CD4-positive, alpha-beta T cell treated with Interferon alpha-2 for 1 hour (primary cell): Measurements from ENCODE around the gene REXO1.

Experiments used
- DNase-seq, 2 donors: peaks; one replicate each; pipeline ENCODE4 v3.0.0-alpha.2; 2020 to 2022

Gene REXO1

GRCh38 chr19:1790054-1790792, 58.1 kb downstream of the REXO1 start:
- no peak for DNase-seq

GRCh38 chr19:1789261-1790041, 58.8 kb downstream of the REXO1 start:
- no peak for DNase-seq

- DNase-seq: no peak
Measured at GRCh38 chr19:1787116-1787515, 61.2 kb downstream of the REXO1 start.

GRCh38 chr19:1786668-1787067, 61.6 kb downstream of the REXO1 start:
- no peak for DNase-seq

- DNase-seq: no peak
Measured at GRCh38 chr19:1785310-1785709, 63.0 kb downstream of the REXO1 start.

- DNase-seq: no peak
Measured at GRCh38 chr19:1783874-1784273, 64.4 kb downstream of the REXO1 start.

GRCh38 chr19:1783354-1783753, 64.9 kb downstream of the REXO1 start:
- DNase-seq: no peak

GRCh38 chr19:1782521-1782920, 65.8 kb downstream of the REXO1 start:
- DNase-seq: no peak

- DNase-seq: no peak
Measured at GRCh38 chr19:1780272-1780958, 67.9 kb downstream of the REXO1 start.

- DNase-seq: no peak
Measured at GRCh38 chr19:1779574-1779973, 68.7 kb downstream of the REXO1 start.

GRCh38 chr19:1777149-1777548, 71.1 kb downstream of the REXO1 start:
- DNase-seq: no peak

GRCh38 chr19:1776606-1777147, 71.6 kb downstream of the REXO1 start:
- DNase-seq: no peak

GRCh38 chr19:1775951-1776605, 72.2 kb downstream of the REXO1 start:
- DNase-seq: no peak

GRCh38 chr19:1774989-1775772, 73.1 kb downstream of the REXO1 start:
- peak in 1 of 2 donors; percentile 10 for DNase-seq

GRCh38 chr19:1773184-1773583, 75.1 kb downstream of the REXO1 start:
- DNase-seq: no peak

GRCh38 chr19:1770866-1771576, 77.3 kb downstream of the REXO1 start:
- no peak for DNase-seq

- no peak for DNase-seq
Measured at GRCh38 chr19:1769645-1769985, 78.7 kb downstream of the REXO1 start.

GRCh38 chr19:1768918-1769644, 79.2 kb downstream of the REXO1 start:
- no peak for DNase-seq

- DNase-seq: no peak
Measured at GRCh38 chr19:1768248-1768647, 80.0 kb downstream of the REXO1 start.

- DNase-seq: peak; percentile 45 to 64
Measured at GRCh38 chr19:1767464-1767933, 80.8 kb downstream of the REXO1 start.
